Thyroid gland (tissue), 4 donors: ENCODE measurements around the gene ACAD8.

Experiments
- POLR2A ChIP-seq, 2 donors: fragments of 450-650 bp; IDR thresholded peaks; one replicate each; pipeline ENCODE4 v1.6.1; 2017; ENCODE audit warnings: antibody characterized with exemption in 2 of 2, mild to moderate bottlenecking in 2 of 2, moderate library complexity in 1 of 2
- TF ChIP-seq, protein P1 (sequence below), 6 experiments: fragments of 200-600 bp in 3 of 6; fragments of 450-650 bp in 3 of 6; sonication (generic) in 3 of 6; IDR thresholded peaks; one replicate each; pipeline ENCODE4 v1.5.1; 2016 to 2019; ENCODE audit warnings: antibody characterized with exemption in 6 of 6, mild to moderate bottlenecking in 2 of 6, inconsistent platforms in 1 of 6, moderate library complexity in 1 of 6

DNA sequence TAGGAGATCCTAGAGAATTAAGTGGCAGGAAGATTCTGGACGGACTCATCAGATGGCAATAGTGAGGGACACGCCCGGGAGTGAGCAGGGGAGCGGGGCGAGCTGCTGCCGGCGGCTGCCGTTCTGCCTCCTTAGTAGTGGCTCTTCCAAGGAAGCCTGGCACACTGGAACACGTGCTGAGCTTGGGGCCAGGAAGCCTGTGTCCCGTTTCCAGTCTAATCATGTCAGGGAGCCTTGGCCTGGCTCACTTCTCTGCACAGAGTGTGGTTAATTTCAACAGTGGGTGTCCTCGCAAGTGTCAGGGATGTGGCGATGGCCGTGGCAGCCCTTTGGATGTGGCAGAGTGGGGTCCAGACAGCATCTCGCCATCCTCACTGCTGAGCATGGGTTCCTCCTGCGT lies 39.3 kb downstream of the ACAD8 start:
- TF ChIP-seq, protein P1, sequence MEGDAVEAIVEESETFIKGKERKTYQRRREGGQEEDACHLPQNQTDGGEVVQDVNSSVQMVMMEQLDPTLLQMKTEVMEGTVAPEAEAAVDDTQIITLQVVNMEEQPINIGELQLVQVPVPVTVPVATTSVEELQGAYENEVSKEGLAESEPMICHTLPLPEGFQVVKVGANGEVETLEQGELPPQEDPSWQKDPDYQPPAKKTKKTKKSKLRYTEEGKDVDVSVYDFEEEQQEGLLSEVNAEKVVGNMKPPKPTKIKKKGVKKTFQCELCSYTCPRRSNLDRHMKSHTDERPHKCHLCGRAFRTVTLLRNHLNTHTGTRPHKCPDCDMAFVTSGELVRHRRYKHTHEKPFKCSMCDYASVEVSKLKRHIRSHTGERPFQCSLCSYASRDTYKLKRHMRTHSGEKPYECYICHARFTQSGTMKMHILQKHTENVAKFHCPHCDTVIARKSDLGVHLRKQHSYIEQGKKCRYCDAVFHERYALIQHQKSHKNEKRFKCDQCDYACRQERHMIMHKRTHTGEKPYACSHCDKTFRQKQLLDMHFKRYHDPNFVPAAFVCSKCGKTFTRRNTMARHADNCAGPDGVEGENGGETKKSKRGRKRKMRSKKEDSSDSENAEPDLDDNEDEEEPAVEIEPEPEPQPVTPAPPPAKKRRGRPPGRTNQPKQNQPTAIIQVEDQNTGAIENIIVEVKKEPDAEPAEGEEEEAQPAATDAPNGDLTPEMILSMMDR (IDR thresholded peaks at IDR 0.05): no peak
- no peak for TF ChIP-seq POLR2A (IDR thresholded peaks at IDR 0.05)
